Mesenchymal stem cell (in vitro differentiated cells and primary cell): ENCODE measurements around the gene GPR39.
A peak's percentile ranks its signal among the peaks of the same experiment; 100 is the strongest.

Experiments
- DNase-seq: peaks from one replicate; pipeline ENCODE4 v3.0.0-alpha.2; 2013
- H2AFZ ChIP-seq: one replicate; pipeline ENCODE4 v1.6.1; 2013; ENCODE audit warnings: low read depth, mild to moderate bottlenecking, control low read depth, inconsistent platforms, low read length, moderate library complexity
- H2AK5ac ChIP-seq: 2 replicates; pipeline ENCODE4 v1.6.1; 2013; ENCODE audit warnings: low read length, moderate library complexity, mild to moderate bottlenecking, inconsistent platforms; ENCODE audit not compliant: severe bottlenecking
- H2BK120ac ChIP-seq: one replicate; pipeline ENCODE4 v1.6.1; 2013; ENCODE audit warnings: low read depth, mild to moderate bottlenecking, inconsistent platforms, low read length, moderate library complexity
- H2BK12ac ChIP-seq, 2 experiments: one replicate each; pipeline ENCODE4 v1.6.1; 2013; ENCODE audit warnings: inconsistent platforms in 2 of 2, low read length in 2 of 2, mild to moderate bottlenecking in 2 of 2, moderate library complexity in 2 of 2, control low read depth in 1 of 2
- H2BK15ac ChIP-seq: one replicate; pipeline ENCODE4 v1.6.1; 2013; ENCODE audit warnings: mild to moderate bottlenecking, low read depth, inconsistent platforms; ENCODE audit not compliant: poor library complexity, severe bottlenecking
- H2BK5ac ChIP-seq: 2 replicates; pipeline ENCODE4 v1.6.1; 2013; ENCODE audit warnings: low read depth, mild to moderate bottlenecking, low read length, control low read depth, inconsistent platforms; ENCODE audit not compliant: poor library complexity, severe bottlenecking
- H3K14ac ChIP-seq, 2 experiments: one replicate each; pipeline ENCODE4 v1.6.1; 2013; ENCODE audit warnings: inconsistent platforms in 2 of 2, low read length in 2 of 2, control low read depth in 1 of 2, mild to moderate bottlenecking in 1 of 2, moderate library complexity in 1 of 2
- H3K18ac ChIP-seq, 2 experiments: one replicate each; pipeline ENCODE4 v1.6.1; 2013; ENCODE audit warnings: inconsistent platforms in 2 of 2, low read length in 2 of 2, control low read depth in 1 of 2, low read depth in 1 of 2, mild to moderate bottlenecking in 1 of 2
- H3K23ac ChIP-seq, 2 experiments: one replicate each; pipeline ENCODE4 v1.6.1; 2013; ENCODE audit warnings: inconsistent platforms in 2 of 2, low read length in 2 of 2, mild to moderate bottlenecking in 2 of 2, moderate library complexity in 2 of 2, control low read depth in 1 of 2
- H3K27ac ChIP-seq: 2 replicates; pipeline ENCODE4 v1.5.1; 2013; ENCODE audit warnings: mild to moderate bottlenecking, moderate library complexity, low read length, control low read depth, inconsistent platforms; ENCODE audit not compliant: poor library complexity, severe bottlenecking
- H3K27me3 ChIP-seq, 2 experiments: 2 replicates each; pipeline versions ENCODE4 v1.6.1 to v1.7.0; 2013; ENCODE audit warnings: low read length in 2 of 2, mild to moderate bottlenecking in 2 of 2, moderate library complexity in 2 of 2, control low read depth in 1 of 2, inconsistent platforms in 1 of 2; ENCODE audit not compliant: control insufficient read depth in 1 of 2, insufficient read depth in 1 of 2
- H3K36me3 ChIP-seq, 2 experiments: 2 replicates each; pipeline versions ENCODE4 v1.6.1 to v1.7.0; 2013; ENCODE audit warnings: low read length in 2 of 2, control low read depth in 1 of 2, inconsistent platforms in 1 of 2, low read depth in 1 of 2, mild to moderate bottlenecking in 1 of 2; ENCODE audit not compliant: insufficient read depth in 2 of 2, control insufficient read depth in 1 of 2
- H3K4ac ChIP-seq, 2 experiments: one replicate each; pipeline ENCODE4 v1.6.1; 2013; ENCODE audit warnings: inconsistent platforms in 2 of 2, low read length in 2 of 2, mild to moderate bottlenecking in 2 of 2, moderate library complexity in 2 of 2, control low read depth in 1 of 2, low read depth in 1 of 2
- H3K4me1 ChIP-seq: 2 replicates; pipeline ENCODE4 v1.6.1; 2013; ENCODE audit warnings: low read depth, low read length, control low read depth; ENCODE audit not compliant: control insufficient read depth, insufficient read depth
- H3K4me2 ChIP-seq: 2 replicates; pipeline ENCODE4 v1.6.1; 2013; ENCODE audit warnings: low read length, mild to moderate bottlenecking, inconsistent platforms; ENCODE audit not compliant: poor library complexity, severe bottlenecking
- H3K4me3 ChIP-seq, 2 experiments: 2 replicates each; pipeline versions ENCODE4 v1.5.1 to v1.7.0; 2013; ENCODE audit warnings: low read length in 2 of 2, mild to moderate bottlenecking in 2 of 2, control low read depth in 1 of 2, low read depth in 1 of 2; ENCODE audit not compliant: insufficient read depth in 1 of 2
- H3K79me1 ChIP-seq: replicated peaks from 2 replicates; pipeline ENCODE4 v1.6.1; 2013; ENCODE audit warnings: mild to moderate bottlenecking, control low read depth, low read length, inconsistent platforms; ENCODE audit not compliant: poor library complexity, severe bottlenecking
- H3K9ac ChIP-seq: 2 replicates; pipeline ENCODE4 v1.7.0; 2013; ENCODE audit warnings: mild to moderate bottlenecking, low read length, moderate library complexity
- H3K9me3 ChIP-seq: 2 replicates; pipeline ENCODE4 v1.7.0; 2013; ENCODE audit warnings: mild to moderate bottlenecking, low read length; ENCODE audit not compliant: control insufficient read depth
- H4K8ac ChIP-seq: one replicate; pipeline ENCODE4 v1.6.1; 2013; ENCODE audit warnings: inconsistent platforms, mild to moderate bottlenecking, low read length, moderate library complexity
- H4K91ac ChIP-seq: one replicate; pipeline ENCODE4 v1.6.1; 2013; ENCODE audit warnings: mild to moderate bottlenecking, low read length, inconsistent platforms
- WGBS: methylation state at CpG from one replicate; pipeline ENCODE4 v1.1.7; 2013; ENCODE audit warnings: mixed read lengths; 5-methylcytosine and 5-hydroxymethylcytosine counted together

The GPR39 gene

DNA sequence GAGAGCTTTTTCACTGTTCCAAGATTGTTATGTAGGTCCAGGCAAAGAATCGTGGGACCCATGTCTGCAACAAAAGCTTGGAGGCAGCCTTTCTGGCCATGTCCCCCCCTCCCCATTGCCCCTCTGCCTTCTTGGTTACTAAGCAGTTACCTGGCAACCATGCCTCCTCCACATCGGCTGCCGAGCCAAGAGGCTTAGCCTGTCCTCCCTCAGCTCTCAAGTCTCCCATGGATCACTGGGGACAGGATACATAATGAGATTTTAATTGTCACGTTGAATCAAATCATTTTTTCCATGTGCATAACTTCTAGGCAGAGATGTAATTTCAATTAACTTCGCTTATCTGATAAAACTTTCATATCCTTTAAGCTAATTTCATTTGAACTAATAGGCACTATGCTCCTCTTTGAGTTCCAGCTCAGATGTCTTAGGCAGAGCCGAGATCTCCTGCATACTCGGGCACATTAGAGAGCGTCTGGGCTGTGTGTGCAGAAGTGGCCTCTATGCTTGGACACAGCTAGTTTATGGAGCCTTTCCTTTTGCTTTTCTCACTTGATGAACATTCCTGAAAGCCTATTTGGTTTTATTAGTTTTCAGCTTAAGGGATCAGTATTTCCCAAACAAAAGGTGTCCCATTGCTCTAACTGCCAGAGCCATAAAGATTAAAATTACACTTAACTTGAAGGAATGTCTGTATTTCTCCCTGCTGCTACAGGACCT, 172.7 kb downstream of the GPR39 start:
- no peak overlapping the region for H3K4me3 ChIP-seq
- no peak overlapping the region for H2AFZ ChIP-seq
- H3K79me1 ChIP-seq, result peaks cover 14% of the 10 kb centered on the region
- H3K36me3 ChIP-seq, result no peaks in the 10 kb centered on the region
- H2BK120ac ChIP-seq, result no peak overlapping the region
- no peak overlapping the region for H3K14ac ChIP-seq
- no peak overlapping the region for H2BK5ac ChIP-seq
- H3K4ac ChIP-seq, result no peak overlapping the region
- H3K9ac ChIP-seq, result no peak overlapping the region
- no peak overlapping the region for H4K91ac ChIP-seq
- no peak overlapping the region for H2BK15ac ChIP-seq
- no peak overlapping the region for H4K8ac ChIP-seq
- WGBS, result 66% methylated on average over 8 of the region's 8 CpGs
- H3K4me2 ChIP-seq, result no peak overlapping the region
- H3K4me1 ChIP-seq, result peaks cover 2% of the 10 kb centered on the region
- no peak overlapping the region for H3K27ac ChIP-seq
- H3K18ac ChIP-seq, result no peak overlapping the region
- no peak overlapping the region for H2AK5ac ChIP-seq
- no peak overlapping the region for H2BK12ac ChIP-seq
- no peaks in the 10 kb centered on the region for H3K9me3 ChIP-seq
- no peak overlapping the region for H3K23ac ChIP-seq
- no peaks in the 10 kb centered on the region for H3K27me3 ChIP-seq
- DNase-seq, result no peak

- Histone ChIP-seq H3K14ac (no peak overlapping the region), H3K36me3 (no peaks in the 10 kb centered on the region), H3K27me3 (no peaks in the 10 kb centered on the region), H3K4me1 (peaks cover 2% of the 10 kb centered on the region), H3K9me3 (no peaks in the 10 kb centered on the region), H2BK15ac (no peak overlapping the region), H3K4me3 (no peak overlapping the region), H2AFZ (no peak overlapping the region), H3K79me1 (peaks cover 14% of the 10 kb centered on the region), H2BK5ac (no peak overlapping the region), H3K18ac (no peak overlapping the region), H2BK12ac (no peak overlapping the region), H4K8ac (no peak overlapping the region), H3K27ac (no peak overlapping the region), H2AK5ac (no peak overlapping the region), H2BK120ac (no peak overlapping the region), H3K9ac (no peak overlapping the region), H3K23ac (no peak overlapping the region), H3K4ac (no peak overlapping the region), H3K4me2 (no peak overlapping the region), H4K91ac (no peak overlapping the region)
- no peak for DNase-seq
Measured at GRCh38 chr2:132589966-132590365, 173.4 kb downstream of the GPR39 start.

DNA sequence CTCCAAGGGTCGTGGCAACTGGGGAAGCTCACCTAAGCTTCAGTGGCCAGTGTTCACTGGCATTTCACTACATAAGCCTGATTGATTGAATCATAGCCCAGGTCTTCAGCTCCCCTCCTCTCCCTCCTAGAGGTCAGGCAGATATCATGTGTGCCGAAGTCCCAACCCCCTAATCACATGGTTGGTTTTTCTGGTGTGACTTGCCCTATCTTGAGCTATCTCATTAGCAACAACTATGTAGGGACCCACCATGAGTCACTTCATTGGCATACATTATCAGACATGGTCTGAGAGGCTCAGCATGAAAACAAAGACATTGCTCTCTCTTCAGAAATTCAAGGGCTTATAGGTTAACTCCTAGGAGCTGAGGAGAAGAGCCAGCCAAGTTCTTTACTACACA, 176.6 kb downstream of the GPR39 start:
- peak; percentile 15 for DNase-seq
- Histone ChIP-seq H3K27ac (no peak overlapping the region), H3K14ac (no peak overlapping the region), H3K27me3 (no peaks in the 10 kb centered on the region), H2BK15ac (no peak overlapping the region), H3K36me3 (no peaks in the 10 kb centered on the region), H3K4me1 (peaks cover 2% of the 10 kb centered on the region), H3K9ac (no peak overlapping the region), H2AK5ac (no peak overlapping the region), H3K4ac (no peak overlapping the region), H3K79me1 (peaks cover 15% of the 10 kb centered on the region), H2BK5ac (no peak overlapping the region), H3K9me3 (no peaks in the 10 kb centered on the region), H4K91ac (no peak overlapping the region), H2BK120ac (no peak overlapping the region), H3K18ac (no peak overlapping the region), H3K23ac (no peak overlapping the region), H3K4me2 (peak overlapping the region; percentile 40), H2AFZ (no peak overlapping the region), H4K8ac (no peak overlapping the region), H2BK12ac (no peak overlapping the region), H3K4me3 (no peak overlapping the region)
- WGBS, result 54% methylated on average over 2 of the region's 2 CpGs

DNA sequence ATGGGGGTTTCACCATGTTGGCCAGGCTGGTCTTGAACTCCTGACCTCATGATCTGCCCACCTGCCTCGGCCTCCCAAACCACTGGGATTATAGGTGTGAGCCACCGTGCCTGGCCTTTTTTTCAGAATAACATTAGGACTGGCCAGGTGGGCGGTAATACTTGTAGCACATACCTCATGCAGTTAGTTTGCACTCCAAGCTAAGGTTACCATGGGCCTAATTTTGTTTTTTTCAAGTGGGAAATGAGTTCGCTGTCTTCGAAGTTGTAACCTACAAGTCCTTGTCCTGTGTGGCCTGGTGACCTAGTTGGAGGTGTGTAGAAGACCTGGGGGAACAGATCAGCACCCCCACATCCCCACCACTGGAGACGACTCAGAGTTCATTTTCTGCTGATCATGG, 178.6 kb downstream of the GPR39 start:
- Histone ChIP-seq H2BK15ac (no peak overlapping the region), H3K18ac (no peak overlapping the region), H2AFZ (no peak overlapping the region), H4K91ac (no peak overlapping the region), H3K27ac (no peak overlapping the region), H3K4me3 (no peak overlapping the region), H3K36me3 (no peaks in the 10 kb centered on the region), H3K79me1 (peaks cover 15% of the 10 kb centered on the region), H4K8ac (no peak overlapping the region), H3K4me2 (no peak overlapping the region), H3K4ac (no peak overlapping the region), H2BK5ac (peak overlapping the region; percentile 67), H3K9ac (no peak overlapping the region), H3K9me3 (no peaks in the 10 kb centered on the region), H2BK120ac (no peak overlapping the region), H3K14ac (no peak overlapping the region), H3K4me1 (peaks cover 3% of the 10 kb centered on the region), H3K23ac (no peak overlapping the region), H3K27me3 (no peaks in the 10 kb centered on the region), H2AK5ac (no peak overlapping the region), H2BK12ac (no peak overlapping the region)
- DNase-seq, result no peak
- 94% methylated on average over 5 of the region's 6 CpGs for whole genome bisulfite sequencing
